Endothelial cell of umbilical vein (primary cell): ENCODE data around the gene NKX2-8. TPM values are rescaled to one million over a fixed set of nuclear protein-coding genes. Genes with fewer than 3 reads are reported as not detected.

Experiments used
- BruUV-seq: library from RNA; stranded (reverse); fragments of 400-500 nt; replicated peaks from 2 replicates; lab custom pipeline; 2021; lab: Mats Ljungman, UMichigan
- CTCF ChIA-PET: fragments of 300-600, 350-600 bp; sonication (Branson Sonifier 250); formaldehyde crosslinking; loops from one replicate; lab custom pipeline; 2021; ENCODE audit warnings: antibody characterized with exemption, inconsistent platforms; lab: Charles Lee
- POLR2A ChIA-PET: fragments of 300-600, 350-600 bp; sonication (Branson Sonifier 250); formaldehyde crosslinking; loops from one replicate; lab custom pipeline; 2021; ENCODE audit warnings: antibody characterized with exemption, inconsistent platforms; lab: Charles Lee
- DNase-seq: peaks from one replicate; pipeline ENCODE4 v3.0.0-alpha.2; 2011; ENCODE audit warnings: low read depth, low spot score
- FAIRE-seq: peaks from 2 replicates; lab custom pipeline; 2011; peaks lifted over from hg19 to GRCh38; lab: Jason Lieb, UNC
- H2AFZ ChIP-seq: 2 replicates; pipeline ENCODE4 v1.6.0; 2012; ENCODE audit warnings: low read depth, low read length, control low read depth, inconsistent platforms
- H3K27ac ChIP-seq: 2 replicates; pipeline ENCODE4 v1.5.1; 2011; ENCODE audit warnings: low read depth, mild to moderate bottlenecking, control low read depth, low read length, moderate library complexity; ENCODE audit not compliant: insufficient read depth
- H3K27me3 ChIP-seq, 2 experiments: 2 replicates each; pipeline versions ENCODE4 v1.6.0 to v1.6.1; 2011; ENCODE audit warnings: low read length in 2 of 2, mixed read lengths in 1 of 2; ENCODE audit not compliant: control insufficient read depth in 2 of 2, insufficient read depth in 2 of 2
- H3K36me3 ChIP-seq, 2 experiments: 2 replicates in 1 of 2; 3 replicates in 1 of 2; pipeline ENCODE4 v1.5.1; 2011; ENCODE audit warnings: low read length in 2 of 2, mild to moderate bottlenecking in 1 of 2, moderate library complexity in 1 of 2; ENCODE audit not compliant: control insufficient read depth in 2 of 2, insufficient read depth in 2 of 2; ENCODE audit errors: extremely low read depth in 1 of 2
- H3K4me1 ChIP-seq: 3 replicates; pipeline ENCODE4 v1.5.1; 2011; ENCODE audit warnings: mild to moderate bottlenecking, low read length; ENCODE audit not compliant: control insufficient read depth, insufficient read depth; ENCODE audit errors: extremely low read depth
- H3K4me2 ChIP-seq: 2 replicates; pipeline ENCODE4 v1.6.1; 2011; ENCODE audit warnings: low read length, control low read depth, mixed read lengths; ENCODE audit not compliant: insufficient read depth
- H3K4me3 ChIP-seq, 3 experiments: fragments of 200-600 bp in 1 of 3; sonication (generic), shearing (Covaris generic) in 1 of 3; replicated peaks in 1 of 3; 2 replicates each; pipeline ENCODE4 v1.5.1; 2011 to 2016; ENCODE audit warnings: control low read depth in 3 of 3, low read length in 3 of 3, mild to moderate bottlenecking in 2 of 3, inconsistent platforms in 1 of 3, low read depth in 1 of 3, moderate library complexity in 1 of 3; ENCODE audit not compliant: insufficient read depth in 1 of 3
- H3K79me2 ChIP-seq: 2 replicates; pipeline ENCODE4 v1.6.0; 2012; ENCODE audit warnings: low read length, inconsistent platforms; ENCODE audit not compliant: control insufficient read depth, insufficient read depth
- H3K9ac ChIP-seq: replicated peaks from 2 replicates; pipeline ENCODE3; 2011; ENCODE audit warnings: low read length, control low read depth; ENCODE audit not compliant: insufficient read depth; ENCODE audit errors: extremely low read depth
- H3K9me1 ChIP-seq: replicated peaks from 3 replicates; pipeline ENCODE4 v1.6.0; 2011; ENCODE audit warnings: mild to moderate bottlenecking, low read length; ENCODE audit not compliant: control insufficient read depth, insufficient read depth; ENCODE audit errors: extremely low read depth
- H3K9me3 ChIP-seq: replicated peaks from 2 replicates; pipeline ENCODE4 v1.5.1; 2012; ENCODE audit warnings: low read length, inconsistent platforms; ENCODE audit not compliant: control insufficient read depth, insufficient read depth
- H4K20me1 ChIP-seq: replicated peaks from 2 replicates; pipeline ENCODE3; 2011; ENCODE audit warnings: mild to moderate bottlenecking, low read length; ENCODE audit not compliant: control insufficient read depth, insufficient read depth; ENCODE audit errors: extremely low read depth
- CTCF ChIP-seq, 2 donors: IDR thresholded peaks; 1 replicate in 1 of 2; 2 replicates in 1 of 2; pipeline ENCODE4 v1.5.1; 2011; ENCODE audit warnings: low read length in 2 of 2, mild to moderate bottlenecking in 2 of 2, moderate library complexity in 2 of 2, control low read depth in 1 of 2, inconsistent platforms in 1 of 2, low read depth in 1 of 2; ENCODE audit not compliant: insufficient read depth in 1 of 2; ENCODE audit errors: extremely low read depth in 1 of 2
- EZH2 ChIP-seq: IDR thresholded peaks from 2 replicates; pipeline ENCODE4 v1.6.1; 2012; ENCODE audit warnings: borderline replicate concordance, low read depth, mild to moderate bottlenecking, moderate library complexity, low read length, inconsistent platforms; ENCODE audit not compliant: severe bottlenecking
- FOS ChIP-seq: IDR thresholded peaks from 2 replicates; pipeline ENCODE4 v1.6.1; 2011; ENCODE audit warnings: mild to moderate bottlenecking, low read length, moderate library complexity, borderline replicate concordance; ENCODE audit not compliant: insufficient read depth
- GATA2 ChIP-seq: IDR thresholded peaks from 2 replicates; pipeline ENCODE4 v1.7.0; 2011; ENCODE audit warnings: low read depth, mild to moderate bottlenecking, moderate library complexity, mixed read lengths, low read length; ENCODE audit not compliant: insufficient read length, insufficient read depth
- JUN ChIP-seq: IDR thresholded peaks from 2 replicates; pipeline ENCODE4 v1.6.1; 2011; ENCODE audit warnings: borderline replicate concordance, low read depth; ENCODE audit not compliant: insufficient read length, insufficient read depth
- MAX ChIP-seq: IDR thresholded peaks from 2 replicates; pipeline ENCODE4 v1.6.1; 2011; ENCODE audit not compliant: insufficient read depth, insufficient read length
- MYC ChIP-seq: IDR thresholded peaks from one replicate; pipeline ENCODE4 v1.6.1; 2011; ENCODE audit warnings: mild to moderate bottlenecking, low read depth, low read length
- POLR2A ChIP-seq: IDR thresholded peaks from 2 replicates; pipeline ENCODE4 v1.6.1; 2012; ENCODE audit warnings: low read depth, mild to moderate bottlenecking, control low read depth, low read length
- POLR2AphosphoS5 ChIP-seq: IDR thresholded peaks from 2 replicates; pipeline ENCODE4 v1.6.1; 2012; ENCODE audit warnings: low read depth, mild to moderate bottlenecking, control low read depth, low read length, moderate library complexity; ENCODE audit not compliant: insufficient read depth
- dilution Hi-C: fragments of 300-500 bp; cut with MboI; formaldehyde crosslinking; loops from one replicate; pipeline ENCODE4 v1.15.0; 2019; ENCODE audit warnings: low sequenced_read_pairs; ENCODE audit not compliant: extremely low pct_ligation_motif_present
- intact Hi-C: fragments of 100-400 bp; cut with micrococcal nuclease; formaldehyde crosslinking; loops from one replicate; pipeline ENCODE4 v1.10.0; 2022
- polyA plus RNA-seq, 4 experiments: library from polyadenylated mRNA; depleted of rRNA in 3 of 4; stranded (reverse) in 3 of 4; unstranded in 1 of 4; fragments of >200 nt; gene quantifications; 2 replicates each; pipeline versions ENCODE4 v1.2.1 to v1.2.3, GENCODE V29; 2011 to 2012; ENCODE audit warnings: missing spikeins in 1 of 4
- total RNA-seq: library from RNA; stranded (reverse); gene quantifications from 2 replicates; pipeline ENCODE4 v1.2.3, GENCODE V29; 2021

NKX2-8 gene
- total and polyA plus RNA-seq, 2 donors (not counting 3 experiments of a cell fraction or from before 2014, with no cell fraction given), result not detected

GRCh38 chr14:36625014-36625413 is 42.6 kb upstream of the NKX2-8 start:
- TF ChIP-seq MAX, result no peak
- Histone ChIP-seq H3K4me2 (no peak overlapping the region), H3K9me1 (no peaks in the 10 kb centered on the region), H3K9ac (no peak overlapping the region), H3K4me1 (no peaks in the 10 kb centered on the region), H4K20me1 (no peaks in the 10 kb centered on the region), H3K27ac (no peak overlapping the region), H3K36me3 (no peaks in the 10 kb centered on the region), H3K9me3 (no peaks in the 10 kb centered on the region), H2AFZ (no peak overlapping the region), H3K27me3 (peaks cover 4 to 5% of the 10 kb centered on the region in 2 experiments), H3K4me3 (no peak overlapping the region), H3K79me2 (no peaks in the 10 kb centered on the region)
- POLR2A ChIA-PET, result no interaction called here
- intact Hi-C loops, result no loop called here
- BruUV-seq, result no TSS peak
- DNase-seq (no peak), FAIRE-seq (no peak)
- dilution Hi-C loops, result no loop called here
- CTCF ChIA-PET, result interaction anchor here (0.8 to 0.9 kb wide), 3 partner anchors 9 to 71 kb away, joined by 3 read pairs; partner anchors contain the start of gene NKX2-8

- DNase-seq (no peak), FAIRE-seq (no peak)
- Histone ChIP-seq H3K9ac (no peak overlapping the region), H3K9me1 (no peaks in the 10 kb centered on the region), H3K27ac (no peak overlapping the region), H4K20me1 (no peaks in the 10 kb centered on the region), H3K4me1 (no peaks in the 10 kb centered on the region), H3K4me3 (no peak overlapping the region), H3K9me3 (no peaks in the 10 kb centered on the region), H2AFZ (no peak overlapping the region), H3K27me3 (peaks cover 1 to 2% of the 10 kb centered on the region in 2 experiments), H3K4me2 (no peak overlapping the region), H3K79me2 (no peaks in the 10 kb centered on the region), H3K36me3 (no peaks in the 10 kb centered on the region)
- no peak for TF ChIP-seq POLR2A
- no peak for TF ChIP-seq FOS
- TF ChIP-seq EZH2, result no peak
- no peak for TF ChIP-seq MAX
- TF ChIP-seq JUN, result no peak
- no peak for TF ChIP-seq GATA2
- no peak for TF ChIP-seq MYC
- TF ChIP-seq CTCF (IDR thresholded peaks at IDR 0.05; ENCODE audit: extremely low read depth in 1 of 2, insufficient read depth in 1 of 2, low read depth in 1 of 2, low read length in 2 of 2), result no peak
- no peak for TF ChIP-seq POLR2AphosphoS5
- dilution Hi-C loops (no loop called here), intact Hi-C loops (no loop called here)
- ChIA-PET POLR2A (no interaction called here), CTCF (no interaction called here)
- BruUV-seq, result no TSS peak
Measured at GRCh38 chr14:36619853-36620252, 37.4 kb upstream of the NKX2-8 start.
